ENCODE measurements around the gene DIPK1B. TPM values are rescaled to one million over a fixed set of nuclear protein-coding genes. Genes with fewer than 3 reads are reported as not detected.

Gene DIPK1B
- total RNA-seq (2022) (not detected in 2 replicates), Bru-seq, nascent RNA (not detected), BruChase-seq, experiment 1, labeled RNA remaining after a 6-hour chase (not detected), BruChase-seq, experiment 2, labeled RNA remaining after a 2-hour chase (not detected)
- long read RNA-seq: 0 reads

GRCh38 chr9:136711751-136712689 lies at the start of gene DIPK1B:
Gene DIPK1B, plus strand, starts transcription at chr9:136712572. Its CDS starts 94 bp downstream, at chr9:136712666.
- H3K27ac Mint-ChIP-seq (ENCODE audit: low read depth, unreplicated experiment): no peak within 1 kb of the TSS
- intact Hi-C loops (cut with micrococcal nuclease): no loop called here
- ChIA-PET CTCF (no interaction called here), POLR2A (interaction anchor here (1.6 kb wide), 1 partner anchor 15 kb away, joined by 3 read pairs; no protein-coding TSS in a partner anchor)
- no peaks in the 10 kb centered on the region for H3K36me3 Mint-ChIP-seq (ENCODE audit: insufficient read depth, unreplicated experiment)
- H3K9me3 Mint-ChIP-seq (ENCODE audit: unreplicated experiment): no peaks in the 10 kb centered on the region
- peaks cover 10% of the 10 kb centered on the region for H3K27me3 Mint-ChIP-seq (ENCODE audit: insufficient read depth, unreplicated experiment)
- no TSS peak for BruUV-seq (replicated peaks)
- TF ChIP-seq CTCF (IDR thresholded peaks at IDR 0.05; ENCODE audit: unreplicated experiment): no peak
- no peaks in the 10 kb centered on the region for H3K4me1 Mint-ChIP-seq (ENCODE audit: insufficient read depth, unreplicated experiment)
- H3K4me3 Mint-ChIP-seq (ENCODE audit: unreplicated experiment): no peak within 1 kb of the TSS
- DNase-seq (ENCODE audit: unreplicated experiment): no peak

- H3K9me3 Mint-ChIP-seq (ENCODE audit: unreplicated experiment): no peaks in the 10 kb centered on the region
- H3K27ac Mint-ChIP-seq (ENCODE audit: low read depth, unreplicated experiment): no peak within 1 kb of the TSS
- DNase-seq (ENCODE audit: unreplicated experiment): no peak
- no peaks in the 10 kb centered on the region for H3K4me1 Mint-ChIP-seq (ENCODE audit: insufficient read depth, unreplicated experiment)
- intact Hi-C loops (cut with micrococcal nuclease): no loop called here
- no peak within 1 kb of the TSS for H3K4me3 Mint-ChIP-seq (ENCODE audit: unreplicated experiment)
- no TSS peak for BruUV-seq (replicated peaks)
- ChIA-PET CTCF (no interaction called here), POLR2A (no interaction called here)
- peaks cover 13% of the 10 kb centered on the region for H3K27me3 Mint-ChIP-seq (ENCODE audit: insufficient read depth, unreplicated experiment)
- no peaks in the 10 kb centered on the region for H3K36me3 Mint-ChIP-seq (ENCODE audit: insufficient read depth, unreplicated experiment)
- no peak for TF ChIP-seq CTCF (IDR thresholded peaks at IDR 0.05; ENCODE audit: unreplicated experiment)
Observed at GRCh38 chr9:136662656-136663581, 49.5 kb upstream of the DIPK1B start, which contains the start of gene EGFL7. Gene EGFL7, plus strand, starts transcription at chr9:136662916. Its CDS starts 5,367 bp downstream, at chr9:136668283.

- POLR2A ChIA-PET: no interaction called here
- CTCF ChIA-PET: interaction anchor here (0.8 to 1.1 kb wide), 2 partner anchors 9 to 30 kb away, joined by 3 to 4 read pairs; no protein-coding TSS in a partner anchor
- Mint-ChIP-seq H3K4me1 (ENCODE audit: insufficient read depth, unreplicated experiment) (no peaks in the 10 kb centered on the region), H3K27me3 (ENCODE audit: insufficient read depth, unreplicated experiment) (no peaks in the 10 kb centered on the region), H3K36me3 (ENCODE audit: insufficient read depth, unreplicated experiment) (no peaks in the 10 kb centered on the region), H3K9me3 (ENCODE audit: unreplicated experiment) (no peaks in the 10 kb centered on the region), H3K27ac (ENCODE audit: low read depth, unreplicated experiment) (no peak overlapping the region), H3K4me3 (ENCODE audit: unreplicated experiment) (peak overlapping the region; percentile 62)
- BruUV-seq (replicated peaks): no TSS peak
- no peak for DNase-seq (ENCODE audit: unreplicated experiment)
- no peak for TF ChIP-seq CTCF (IDR thresholded peaks at IDR 0.05; ENCODE audit: unreplicated experiment)
- intact Hi-C loops (cut with micrococcal nuclease): no loop called here
Observed at GRCh38 chr9:136664000-136664915, 48.1 kb upstream of the DIPK1B start.

Measured in MCF 10A (cell line).